HepG2 (cell line): ENCODE measurements around the gene XAF1. TPM values are rescaled to one million over a fixed set of nuclear protein-coding genes. Genes with fewer than 3 reads are reported as not detected.

Experiments used
- ADNP ChIP-seq: sonication (generic); formaldehyde crosslinking; IDR thresholded peaks from 2 replicates; pipeline ENCODE4 v1.4.0; 2020; ENCODE audit warnings: missing genetic modification reagents
- HNRNPUL1 ChIP-seq: fragments of 200-400 bp; formaldehyde crosslinking; IDR thresholded peaks from 2 replicates; pipeline ENCODE4 v1.6.1; 2017; ENCODE audit warnings: low read depth, mild to moderate bottlenecking, low read length, moderate library complexity
- HOXA9 ChIP-seq: sonication (generic); formaldehyde crosslinking; IDR thresholded peaks from 2 replicates; pipeline ENCODE4 v1.8.1; 2022; ENCODE audit warnings: missing genetic modification reagents, mild to moderate bottlenecking, moderate library complexity, borderline replicate concordance
- KLF9 ChIP-seq: IDR thresholded peaks from 2 replicates; pipeline ENCODE4 v1.6.1; 2016; ENCODE audit warnings: low read depth
- POLR2AphosphoS2 ChIP-seq: IDR thresholded peaks from 2 replicates; pipeline ENCODE4 v1.6.1; 2011; ENCODE audit warnings: low read depth, low read length, improper control_type of control experiment
- PRMT3 ChIP-seq: sonication (generic); formaldehyde crosslinking; IDR thresholded peaks from 2 replicates; pipeline ENCODE4 v1.8.1; 2022; ENCODE audit warnings: low read depth, mild to moderate bottlenecking, moderate library complexity, missing genetic modification reagents, borderline replicate concordance
- RFX1 ChIP-seq: fragments of 450-650 bp; IDR thresholded peaks from 2 replicates; pipeline ENCODE4 v1.6.1; 2017
- RXRA ChIP-seq: sonication (generic); formaldehyde crosslinking; IDR thresholded peaks from 2 replicates; pipeline ENCODE4 v1.5.1; 2020; ENCODE audit warnings: missing genetic modification reagents
- SMYD3 ChIP-seq: sonication (generic); formaldehyde crosslinking; IDR thresholded peaks from 2 replicates; pipeline ENCODE4 v1.8.1; 2023; ENCODE audit warnings: mild to moderate bottlenecking, missing genetic modification reagents
- ZBTB20 ChIP-seq: sonication (generic); formaldehyde crosslinking; IDR thresholded peaks from 2 replicates; pipeline ENCODE4 v1.8.1; 2023; ENCODE audit warnings: missing genetic modification reagents, low read depth, mild to moderate bottlenecking, borderline replicate concordance
- ZNF180 ChIP-seq: sonication (generic); formaldehyde crosslinking; IDR thresholded peaks from 2 replicates; pipeline ENCODE4 v1.4.0; 2020; ENCODE audit warnings: low read depth, missing genetic modification reagents, borderline replicate concordance
- ZNF775 ChIP-seq: sonication (generic); formaldehyde crosslinking; IDR thresholded peaks from 2 replicates; pipeline ENCODE4 v1.4.0; 2020; ENCODE audit warnings: missing genetic modification reagents, mild to moderate bottlenecking, moderate library complexity, borderline replicate concordance
- polyA plus RNA-seq, 8 experiments: library from polyadenylated mRNA; depleted of rRNA in 3 of 8; stranded (reverse) in 7 of 8; unstranded in 1 of 8; fragments of >200 nt; fragmentation: Illumina TruSeq in 4 of 8; extraction: Trizol in 4 of 8; gene quantifications; 2 replicates each; pipeline versions ENCODE4 v1.2.1 to v1.2.3, GENCODE V29; 2011 to 2016; ENCODE audit warnings: low read depth in 4 of 8, missing spikeins in 1 of 8, mixed read lengths in 1 of 8; ENCODE audit not compliant: insufficient read depth in 1 of 8
- total RNA-seq, 5 experiments: library from RNA; depleted of rRNA; stranded (reverse); fragments of >200 nt; fragmentation: Illumina TruSeq; extraction: Trizol; gene quantifications; 2 replicates each; pipeline ENCODE4 v1.2.3, GENCODE V29; 2016; ENCODE audit warnings: low read depth in 1 of 5
- TF ChIP-seq, protein P1 (sequence below): sonication (generic); formaldehyde crosslinking; IDR thresholded peaks from 2 replicates; pipeline ENCODE4 v1.5.0; 2020; ENCODE audit warnings: missing genetic modification reagents
- TF ChIP-seq, protein P2 (sequence below): sonication (generic); formaldehyde crosslinking; IDR thresholded peaks from 2 replicates; pipeline ENCODE4 v1.5.1; 2020; ENCODE audit warnings: missing genetic modification reagents, mild to moderate bottlenecking, borderline replicate concordance
- TF ChIP-seq, protein P3 (sequence below): sonication (generic); formaldehyde crosslinking; IDR thresholded peaks from 2 replicates; pipeline ENCODE4 v1.4.0; 2020; ENCODE audit warnings: mild to moderate bottlenecking, missing genetic modification reagents, borderline replicate concordance
- TF ChIP-seq, protein P4 (sequence below): sonication (generic); formaldehyde crosslinking; IDR thresholded peaks from 2 replicates; pipeline ENCODE4 v1.4.0; 2020; ENCODE audit warnings: low read depth, mild to moderate bottlenecking, missing genetic modification reagents
- TF ChIP-seq, protein P5 (sequence below): sonication (generic); formaldehyde crosslinking; conservative IDR thresholded peaks from 2 replicates; pipeline ENCODE4 v1.8.0; 2022; ENCODE audit warnings: missing genetic modification reagents

Gene XAF1
- total and polyA plus RNA-seq, 2 of the 13 experiments (the other 11 are each of a cell fraction or from before 2014, with no cell fraction given): 1.2 to 2.4 TPM

DNA sequence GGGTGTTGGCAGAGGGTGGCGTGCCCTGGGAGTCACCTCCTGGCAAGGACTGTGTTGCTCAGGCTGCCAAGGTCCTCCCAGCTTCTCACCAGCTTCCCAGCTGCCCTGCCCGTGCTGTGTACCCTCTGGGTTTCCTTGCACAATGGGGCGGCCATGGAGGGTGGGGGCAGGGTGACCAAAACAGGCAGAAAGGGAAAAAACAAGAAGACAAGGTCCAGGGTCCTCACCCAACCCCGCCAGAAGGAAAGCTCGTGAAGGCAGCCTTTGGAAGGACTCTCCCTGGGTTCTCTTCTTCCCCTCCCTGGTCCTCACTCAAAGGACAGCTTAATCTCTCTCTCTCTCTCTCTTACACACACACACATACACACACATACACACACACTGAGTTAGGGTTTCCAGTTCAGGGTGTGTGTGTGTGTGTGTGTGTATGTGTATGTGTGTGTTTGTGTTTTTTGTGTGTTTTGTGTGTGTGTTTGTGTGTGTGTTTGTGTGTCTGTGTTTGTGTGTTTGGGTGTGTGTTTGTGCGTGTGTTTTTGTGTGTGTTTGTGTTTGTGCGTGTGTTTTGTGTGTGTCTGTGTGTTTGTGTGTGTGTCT is 44.7 kb upstream of the XAF1 start (continued):
- no peak for TF ChIP-seq HNRNPUL1
- no peak for TF ChIP-seq ZNF180 (CRISPR knock-in tag)
- TF ChIP-seq ZBTB20 (CRISPR knock-in tag): no peak
- TF ChIP-seq SMYD3: no peak
- TF ChIP-seq ZNF775 (CRISPR knock-in tag): 0 out of 2 replicates have a peak, but pooled peaks have one; percentile 64
- TF ChIP-seq, protein P1, sequence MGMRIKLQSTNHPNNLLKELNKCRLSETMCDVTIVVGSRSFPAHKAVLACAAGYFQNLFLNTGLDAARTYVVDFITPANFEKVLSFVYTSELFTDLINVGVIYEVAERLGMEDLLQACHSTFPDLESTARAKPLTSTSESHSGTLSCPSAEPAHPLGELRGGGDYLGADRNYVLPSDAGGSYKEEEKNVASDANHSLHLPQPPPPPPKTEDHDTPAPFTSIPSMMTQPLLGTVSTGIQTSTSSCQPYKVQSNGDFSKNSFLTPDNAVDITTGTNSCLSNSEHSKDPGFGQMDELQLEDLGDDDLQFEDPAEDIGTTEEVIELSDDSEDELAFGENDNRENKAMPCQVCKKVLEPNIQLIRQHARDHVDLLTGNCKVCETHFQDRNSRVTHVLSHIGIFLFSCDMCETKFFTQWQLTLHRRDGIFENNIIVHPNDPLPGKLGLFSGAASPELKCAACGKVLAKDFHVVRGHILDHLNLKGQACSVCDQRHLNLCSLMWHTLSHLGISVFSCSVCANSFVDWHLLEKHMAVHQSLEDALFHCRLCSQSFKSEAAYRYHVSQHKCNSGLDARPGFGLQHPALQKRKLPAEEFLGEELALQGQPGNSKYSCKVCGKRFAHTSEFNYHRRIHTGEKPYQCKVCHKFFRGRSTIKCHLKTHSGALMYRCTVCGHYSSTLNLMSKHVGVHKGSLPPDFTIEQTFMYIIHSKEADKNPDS (CRISPR knock-in tag): no peak
- no peak for TF ChIP-seq RFX1
- TF ChIP-seq, protein P2, sequence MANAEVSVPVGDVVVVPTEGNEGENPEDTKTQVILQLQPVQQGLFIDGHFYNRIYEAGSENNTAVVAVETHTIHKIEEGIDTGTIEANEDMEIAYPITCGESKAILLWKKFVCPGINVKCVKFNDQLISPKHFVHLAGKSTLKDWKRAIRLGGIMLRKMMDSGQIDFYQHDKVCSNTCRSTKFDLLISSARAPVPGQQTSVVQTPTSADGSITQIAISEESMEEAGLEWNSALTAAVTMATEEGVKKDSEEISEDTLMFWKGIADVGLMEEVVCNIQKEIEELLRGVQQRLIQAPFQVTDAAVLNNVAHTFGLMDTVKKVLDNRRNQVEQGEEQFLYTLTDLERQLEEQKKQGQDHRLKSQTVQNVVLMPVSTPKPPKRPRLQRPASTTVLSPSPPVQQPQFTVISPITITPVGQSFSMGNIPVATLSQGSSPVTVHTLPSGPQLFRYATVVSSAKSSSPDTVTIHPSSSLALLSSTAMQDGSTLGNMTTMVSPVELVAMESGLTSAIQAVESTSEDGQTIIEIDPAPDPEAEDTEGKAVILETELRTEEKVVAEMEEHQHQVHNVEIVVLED (CRISPR knock-in tag): no peak
- TF ChIP-seq, protein P3, sequence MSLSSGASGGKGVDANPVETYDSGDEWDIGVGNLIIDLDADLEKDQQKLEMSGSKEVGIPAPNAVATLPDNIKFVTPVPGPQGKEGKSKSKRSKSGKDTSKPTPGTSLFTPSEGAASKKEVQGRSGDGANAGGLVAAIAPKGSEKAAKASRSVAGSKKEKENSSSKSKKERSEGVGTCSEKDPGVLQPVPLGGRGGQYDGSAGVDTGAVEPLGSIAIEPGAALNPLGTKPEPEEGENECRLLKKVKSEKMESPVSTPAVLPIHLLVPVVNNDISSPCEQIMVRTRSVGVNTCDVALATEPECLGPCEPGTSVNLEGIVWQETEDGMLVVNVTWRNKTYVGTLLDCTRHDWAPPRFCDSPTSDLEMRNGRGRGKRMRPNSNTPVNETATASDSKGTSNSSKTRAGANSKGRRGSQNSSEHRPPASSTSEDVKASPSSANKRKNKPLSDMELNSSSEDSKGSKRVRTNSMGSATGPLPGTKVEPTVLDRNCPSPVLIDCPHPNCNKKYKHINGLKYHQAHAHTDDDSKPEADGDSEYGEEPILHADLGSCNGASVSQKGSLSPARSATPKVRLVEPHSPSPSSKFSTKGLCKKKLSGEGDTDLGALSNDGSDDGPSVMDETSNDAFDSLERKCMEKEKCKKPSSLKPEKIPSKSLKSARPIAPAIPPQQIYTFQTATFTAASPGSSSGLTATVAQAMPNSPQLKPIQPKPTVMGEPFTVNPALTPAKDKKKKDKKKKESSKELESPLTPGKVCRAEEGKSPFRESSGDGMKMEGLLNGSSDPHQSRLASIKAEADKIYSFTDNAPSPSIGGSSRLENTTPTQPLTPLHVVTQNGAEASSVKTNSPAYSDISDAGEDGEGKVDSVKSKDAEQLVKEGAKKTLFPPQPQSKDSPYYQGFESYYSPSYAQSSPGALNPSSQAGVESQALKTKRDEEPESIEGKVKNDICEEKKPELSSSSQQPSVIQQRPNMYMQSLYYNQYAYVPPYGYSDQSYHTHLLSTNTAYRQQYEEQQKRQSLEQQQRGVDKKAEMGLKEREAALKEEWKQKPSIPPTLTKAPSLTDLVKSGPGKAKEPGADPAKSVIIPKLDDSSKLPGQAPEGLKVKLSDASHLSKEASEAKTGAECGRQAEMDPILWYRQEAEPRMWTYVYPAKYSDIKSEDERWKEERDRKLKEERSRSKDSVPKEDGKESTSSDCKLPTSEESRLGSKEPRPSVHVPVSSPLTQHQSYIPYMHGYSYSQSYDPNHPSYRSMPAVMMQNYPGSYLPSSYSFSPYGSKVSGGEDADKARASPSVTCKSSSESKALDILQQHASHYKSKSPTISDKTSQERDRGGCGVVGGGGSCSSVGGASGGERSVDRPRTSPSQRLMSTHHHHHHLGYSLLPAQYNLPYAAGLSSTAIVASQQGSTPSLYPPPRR (CRISPR knock-in tag): peak; percentile 42; the same call in 1 of the 2 replicates
- no peak for TF ChIP-seq POLR2AphosphoS2
- TF ChIP-seq KLF9 (CRISPR knock-in tag): no peak
- TF ChIP-seq PRMT3 (CRISPR knock-in tag): no peak
- TF ChIP-seq, protein P4, sequence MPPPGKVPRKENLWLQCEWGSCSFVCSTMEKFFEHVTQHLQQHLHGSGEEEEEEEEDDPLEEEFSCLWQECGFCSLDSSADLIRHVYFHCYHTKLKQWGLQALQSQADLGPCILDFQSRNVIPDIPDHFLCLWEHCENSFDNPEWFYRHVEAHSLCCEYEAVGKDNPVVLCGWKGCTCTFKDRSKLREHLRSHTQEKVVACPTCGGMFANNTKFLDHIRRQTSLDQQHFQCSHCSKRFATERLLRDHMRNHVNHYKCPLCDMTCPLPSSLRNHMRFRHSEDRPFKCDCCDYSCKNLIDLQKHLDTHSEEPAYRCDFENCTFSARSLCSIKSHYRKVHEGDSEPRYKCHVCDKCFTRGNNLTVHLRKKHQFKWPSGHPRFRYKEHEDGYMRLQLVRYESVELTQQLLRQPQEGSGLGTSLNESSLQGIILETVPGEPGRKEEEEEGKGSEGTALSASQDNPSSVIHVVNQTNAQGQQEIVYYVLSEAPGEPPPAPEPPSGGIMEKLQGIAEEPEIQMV (CRISPR knock-in tag): no peak
- TF ChIP-seq ADNP (CRISPR knock-in tag): no peak
- TF ChIP-seq RXRA (CRISPR knock-in tag): no peak
- TF ChIP-seq HOXA9 (CRISPR knock-in tag): peak; percentile 77; the same call in 1 of the 2 replicates
- TF ChIP-seq, protein P5, sequence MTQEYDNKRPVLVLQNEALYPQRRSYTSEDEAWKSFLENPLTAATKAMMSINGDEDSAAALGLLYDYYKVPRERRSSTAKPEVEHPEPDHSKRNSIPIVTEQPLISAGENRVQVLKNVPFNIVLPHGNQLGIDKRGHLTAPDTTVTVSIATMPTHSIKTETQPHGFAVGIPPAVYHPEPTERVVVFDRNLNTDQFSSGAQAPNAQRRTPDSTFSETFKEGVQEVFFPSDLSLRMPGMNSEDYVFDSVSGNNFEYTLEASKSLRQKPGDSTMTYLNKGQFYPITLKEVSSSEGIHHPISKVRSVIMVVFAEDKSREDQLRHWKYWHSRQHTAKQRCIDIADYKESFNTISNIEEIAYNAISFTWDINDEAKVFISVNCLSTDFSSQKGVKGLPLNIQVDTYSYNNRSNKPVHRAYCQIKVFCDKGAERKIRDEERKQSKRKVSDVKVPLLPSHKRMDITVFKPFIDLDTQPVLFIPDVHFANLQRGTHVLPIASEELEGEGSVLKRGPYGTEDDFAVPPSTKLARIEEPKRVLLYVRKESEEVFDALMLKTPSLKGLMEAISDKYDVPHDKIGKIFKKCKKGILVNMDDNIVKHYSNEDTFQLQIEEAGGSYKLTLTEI: no peak
